IMR-90 (cell line): ENCODE results near the gene GNB2. TPM values are rescaled to one million over a fixed set of nuclear protein-coding genes. Genes with fewer than 3 reads are reported as not detected.
"Not testable (repeated sequence)": the region's sequence is repeated elsewhere in the genome, so short reads cannot be mapped to it uniquely, and the experiment has no call there.

Experiments
- ATAC-seq: fragments of 200-7000 bp; cut with Tn5 transposase; 2 replicates; pipeline ENCODE4 v1.9.1; 2020; ENCODE audit warnings: low read depth, mild to moderate bottlenecking, moderate library complexity
- BruUV-seq: library from RNA; stranded (reverse); fragments of 400-500 nt; replicated peaks from 2 replicates; lab custom pipeline; 2021; lab: Mats Ljungman, UMichigan
- CTCF ChIA-PET: fragments of 300-600 bp; formaldehyde crosslinking; extraction: SDS; loops from one replicate; lab custom pipeline; 2021; ENCODE audit warnings: antibody characterized with exemption; lab: Yijun Ruan, JAX
- POLR2A ChIA-PET: fragments of 300-600 bp; sonication (Branson Sonifier 250); formaldehyde crosslinking; loops from one replicate; lab custom pipeline; 2022; ENCODE audit warnings: antibody characterized with exemption; ENCODE audit not compliant: unreplicated experiment; lab: Charles Lee
- DNase-seq: peaks from one replicate; pipeline ENCODE4 v3.0.0; 2013
- H2AFZ ChIP-seq: replicated peaks from 2 replicates; pipeline ENCODE3; 2013; ENCODE audit warnings: low read length, mild to moderate bottlenecking; ENCODE audit not compliant: poor library complexity
- H2AK5ac ChIP-seq: 2 replicates; pipeline ENCODE4 v1.6.1; 2013; ENCODE audit warnings: low read depth, low read length, inconsistent platforms
- H2AK9ac ChIP-seq: replicated peaks from 2 replicates; pipeline ENCODE3; 2013; ENCODE audit warnings: mild to moderate bottlenecking, low read depth, low read length, moderate library complexity; ENCODE audit not compliant: poor library complexity
- H2BK120ac ChIP-seq: 2 replicates; pipeline ENCODE4 v1.6.1; 2013; ENCODE audit warnings: low read depth, low read length, inconsistent platforms
- H2BK15ac ChIP-seq: 3 replicates; pipeline ENCODE4 v1.6.1; 2013; ENCODE audit warnings: low read depth, low read length, inconsistent platforms
- H2BK20ac ChIP-seq: 2 replicates; pipeline ENCODE4 v1.6.1; 2013; ENCODE audit warnings: low read depth, mild to moderate bottlenecking, inconsistent platforms, low read length, moderate library complexity
- H2BK5ac ChIP-seq: 2 replicates; pipeline ENCODE4 v1.6.1; 2013; ENCODE audit warnings: mild to moderate bottlenecking, low read depth, low read length, inconsistent platforms; ENCODE audit not compliant: poor library complexity, severe bottlenecking
- H3K14ac ChIP-seq: replicated peaks from 2 replicates; pipeline ENCODE4 v1.6.1; 2013; ENCODE audit warnings: low read depth, low read length, inconsistent platforms
- H3K18ac ChIP-seq: 2 replicates; pipeline ENCODE4 v1.6.1; 2013; ENCODE audit warnings: low read depth, low read length, control low read depth
- H3K23ac ChIP-seq: 2 replicates; pipeline ENCODE4 v1.6.1; 2013; ENCODE audit warnings: low read depth, low read length, inconsistent platforms
- H3K27ac ChIP-seq: 2 replicates; pipeline ENCODE4 v1.5.1; 2013; ENCODE audit warnings: mild to moderate bottlenecking, control low read depth, low read length; ENCODE audit not compliant: insufficient read depth
- H3K27me3 ChIP-seq: 2 replicates; pipeline ENCODE4 v1.6.1; 2013; ENCODE audit warnings: low read length; ENCODE audit not compliant: control insufficient read depth, insufficient read depth
- H3K36me3 ChIP-seq: 2 replicates; pipeline ENCODE4 v1.6.1; 2013; ENCODE audit warnings: low read length, mixed read lengths; ENCODE audit not compliant: control insufficient read depth, insufficient read depth
- H3K4ac ChIP-seq: 2 replicates; pipeline ENCODE4 v1.6.1; 2013; ENCODE audit warnings: low read depth, low read length, inconsistent platforms
- H3K4me1 ChIP-seq: 2 replicates; pipeline ENCODE4 v1.6.1; 2013; ENCODE audit warnings: low read length, mixed read lengths; ENCODE audit not compliant: control insufficient read depth, insufficient read depth
- H3K4me2 ChIP-seq: 2 replicates; pipeline ENCODE4 v1.6.1; 2013; ENCODE audit warnings: low read depth, mild to moderate bottlenecking, control low read depth, low read length, moderate library complexity
- H3K4me3 ChIP-seq: 2 replicates; pipeline ENCODE4 v1.5.1; 2013; ENCODE audit warnings: low read depth, mild to moderate bottlenecking, control low read depth, low read length, moderate library complexity; ENCODE audit not compliant: insufficient read depth
- H3K56ac ChIP-seq: 2 replicates; pipeline ENCODE4 v1.6.1; 2013; ENCODE audit warnings: low read length, inconsistent platforms; ENCODE audit not compliant: insufficient read depth; ENCODE audit errors: extremely low read depth
- H3K79me1 ChIP-seq, 2 experiments: 2 replicates each; pipeline ENCODE4 v1.6.1; 2013; ENCODE audit warnings: low read length in 2 of 2, inconsistent platforms in 1 of 2, low read depth in 1 of 2
- H3K9ac ChIP-seq: 2 replicates; pipeline ENCODE4 v1.6.1; 2013; ENCODE audit warnings: low read depth, low read length, control low read depth
- H3K9me1 ChIP-seq: 2 replicates; pipeline ENCODE4 v1.6.1; 2013; ENCODE audit warnings: low read length, inconsistent platforms; ENCODE audit not compliant: insufficient read depth
- H3K9me3 ChIP-seq: 2 replicates; pipeline ENCODE4 v1.6.1; 2013; ENCODE audit warnings: low read length; ENCODE audit not compliant: control insufficient read depth, insufficient read depth
- H4K20me1 ChIP-seq: 2 replicates; pipeline ENCODE4 v1.6.1; 2013; ENCODE audit warnings: low read length, inconsistent platforms; ENCODE audit not compliant: insufficient read depth
- H4K5ac ChIP-seq: 2 replicates; pipeline ENCODE4 v1.6.1; 2013; ENCODE audit warnings: mild to moderate bottlenecking, low read depth, low read length, control low read depth
- H4K8ac ChIP-seq, 2 experiments: 2 replicates each; pipeline ENCODE4 v1.6.1; 2013; ENCODE audit warnings: low read depth in 2 of 2, low read length in 2 of 2, control low read depth in 1 of 2, inconsistent platforms in 1 of 2
- H4K91ac ChIP-seq: 2 replicates; pipeline ENCODE4 v1.6.1; 2013; ENCODE audit warnings: low read depth, low read length, inconsistent platforms; ENCODE audit not compliant: insufficient read depth
- WGBS, 2 experiments: methylation state at CpG; one replicate each; pipeline versions ENCODE4 v1.1.5 to v1.1.7; 2013; ENCODE audit warnings: missing lambda C conversion rate in 2 of 2; ENCODE audit not compliant: insufficient read length in 1 of 2; ENCODE audit errors: extremely low coverage in 2 of 2; 5-methylcytosine and 5-hydroxymethylcytosine counted together
- dilution Hi-C: fragments of 300-500 bp; cut with HindIII; formaldehyde crosslinking; loops from one replicate; pipeline ENCODE4 v1.14.3; 2018; ENCODE audit warnings: low sequenced_read_pairs; ENCODE audit not compliant: unreplicated experiment
- in situ Hi-C: fragments of 300-500 bp; cut with MboI; formaldehyde crosslinking; loops from 3 replicates; pipeline ENCODE4 v1.14.3; 2019; ENCODE audit warnings: low sequenced_read_pairs, inconsistent platforms, mixed read lengths
- intact Hi-C: fragments of 100-400 bp; cut with micrococcal nuclease; formaldehyde crosslinking; loops from 2 replicates; pipeline ENCODE4 v1.10.0; 2022
- polyA plus RNA-seq, 3 experiments: library from polyadenylated mRNA; depleted of rRNA; stranded (reverse); fragments of >200 nt; gene quantifications; 2 replicates each; pipeline ENCODE4 v1.2.3, GENCODE V29; 2012; ENCODE audit warnings: low replicate concordance in 1 of 3
- total RNA-seq: library from RNA; depleted of rRNA; stranded (reverse); fragments of >200 nt; gene quantifications from 2 replicates; pipeline ENCODE4 v1.2.3, GENCODE V29; 2012

GNB2 gene
- total and polyA plus RNA-seq, 2 of the 4 experiments (the other 2 are of a cell fraction), result 62.0 to 279 TPM

DNA sequence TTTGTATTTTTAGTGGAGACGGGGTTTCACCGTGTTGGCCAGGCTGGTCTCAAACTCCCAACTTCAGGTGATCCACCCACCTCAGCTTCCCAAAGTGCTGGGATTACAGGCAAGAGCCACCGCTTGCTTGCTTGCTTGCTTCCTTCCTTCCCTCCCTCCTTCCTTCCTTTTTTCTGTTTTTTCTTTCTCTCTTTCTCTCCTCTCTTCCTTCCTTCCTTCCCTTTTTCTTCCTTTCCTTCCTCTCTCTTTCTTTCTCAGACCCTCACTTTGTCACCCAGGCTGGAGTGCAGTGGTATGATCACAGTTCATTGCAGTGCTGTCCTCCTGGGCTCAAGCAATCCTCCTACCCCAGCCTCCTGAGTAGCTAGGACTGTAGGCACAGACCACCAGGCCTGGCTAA is 27.5 kb downstream of the GNB2 start:
- H3K4me3 ChIP-seq, H3K4me2 ChIP-seq, H2BK20ac ChIP-seq, H3K56ac ChIP-seq, ATAC-seq, H4K8ac ChIP-seq, H2AFZ ChIP-seq, H3K9me3 ChIP-seq, H2BK15ac ChIP-seq, POLR2A ChIA-PET, H4K91ac ChIP-seq, BruUV-seq, H2BK5ac ChIP-seq, H3K14ac ChIP-seq, H3K27me3 ChIP-seq, H3K18ac ChIP-seq, H4K5ac ChIP-seq, H3K9me1 ChIP-seq, H2AK5ac ChIP-seq, dilution Hi-C loops, H3K4me1 ChIP-seq, H4K20me1 ChIP-seq, H3K9ac ChIP-seq, DNase-seq, H3K27ac ChIP-seq, H3K23ac ChIP-seq, H2AK9ac ChIP-seq, H3K36me3 ChIP-seq, H3K79me1 ChIP-seq, H2BK120ac ChIP-seq, H3K4ac ChIP-seq, intact Hi-C loops: not testable (repeated sequence)
- CTCF ChIA-PET, result interaction anchor here (1.7 kb wide), 1 partner anchor 9 kb away, joined by 4 read pairs; no protein-coding TSS in a partner anchor
- WGBS, 2 experiments, result no CpG with 5 or more reads among the region's 3 CpGs
- in situ Hi-C loops, result loop anchor here (10.0 to 25.0 kb wide), 2 partner anchors 124 to 361 kb away; partner anchors contain the start of gene EPHB4
